WI38 (cell line): Measurements from ENCODE around the gene TPCN1.

Experiments used
- H3K4me3 ChIP-seq: 2 replicates; pipeline ENCODE4 v1.5.1; 2011; ENCODE audit warnings: low read depth, mild to moderate bottlenecking, control low read depth, low read length
- CTCF ChIP-seq: IDR thresholded peaks from 2 replicates; pipeline ENCODE4 v1.5.1; 2012; ENCODE audit warnings: low read depth, mild to moderate bottlenecking, control low read depth, low read length

Gene TPCN1

GRCh38 chr12:113227686-113228391, 6.6 kb downstream of the TPCN1 start:
- no peak overlapping the region for H3K4me3 ChIP-seq
- no peak for TF ChIP-seq CTCF

GRCh38 chr12:113228394-113229028, 7.2 kb downstream of the TPCN1 start:
- no peak overlapping the region for H3K4me3 ChIP-seq
- no peak for TF ChIP-seq CTCF

- TF ChIP-seq CTCF, result no peak
- H3K4me3 ChIP-seq, result no peak overlapping the region
Measured at GRCh38 chr12:113230315-113231234, 9.3 kb downstream of the TPCN1 start.

- no peak for TF ChIP-seq CTCF
- H3K4me3 ChIP-seq, result no peak overlapping the region
Measured at GRCh38 chr12:113231235-113232088, 10.2 kb downstream of the TPCN1 start.

GRCh38 chr12:113232089-113232839, 11.0 kb downstream of the TPCN1 start:
- no peak for TF ChIP-seq CTCF
- H3K4me3 ChIP-seq, result no peak overlapping the region

- no peak overlapping the region for H3K4me3 ChIP-seq
- TF ChIP-seq CTCF, result no peak
Measured at GRCh38 chr12:113232840-113233585, 11.7 kb downstream of the TPCN1 start.
